Measurements from ENCODE around the gene NCBP3.

GRCh38 chr17:3768769-3769168 is 77.3 kb downstream of the NCBP3 start:
- TF ChIP-seq CTBP1 (IDR thresholded peaks at IDR 0.05; ENCODE audit: borderline replicate concordance) (no peak), SUZ12 (IDR thresholded peaks at IDR 0.05) (no peak), SP1 (IDR thresholded peaks at IDR 0.05) (no peak), ARNT (IDR thresholded peaks at IDR 0.05) (no peak)
